ENCODE data around the gene MIER2.

GRCh38 chr19:289651-290371 lies 54.8 kb downstream of the MIER2 start:
- TF ChIP-seq CTCF (IDR thresholded peaks at IDR 0.05; ENCODE audit: borderline replicate concordance, extremely low read depth, low read length, poor library complexity, severe bottlenecking), result no peak
- TF ChIP-seq EZH2 (IDR thresholded peaks at IDR 0.05; ENCODE audit: borderline replicate concordance, low read depth, low read length, severe bottlenecking), result no peak
